ENCODE measurements around the gene GSTT4. TPM values are rescaled to one million over a fixed set of nuclear protein-coding genes. Genes with fewer than 3 reads are reported as not detected.
A peak's percentile ranks its signal among the peaks of the same experiment; 100 is the strongest.

The GSTT4 gene
- total and polyA plus RNA-seq, 2 of the 13 experiments (the other 11 are each of a cell fraction or from before 2014, with no cell fraction given): 0.59 to 0.62 TPM

DNA sequence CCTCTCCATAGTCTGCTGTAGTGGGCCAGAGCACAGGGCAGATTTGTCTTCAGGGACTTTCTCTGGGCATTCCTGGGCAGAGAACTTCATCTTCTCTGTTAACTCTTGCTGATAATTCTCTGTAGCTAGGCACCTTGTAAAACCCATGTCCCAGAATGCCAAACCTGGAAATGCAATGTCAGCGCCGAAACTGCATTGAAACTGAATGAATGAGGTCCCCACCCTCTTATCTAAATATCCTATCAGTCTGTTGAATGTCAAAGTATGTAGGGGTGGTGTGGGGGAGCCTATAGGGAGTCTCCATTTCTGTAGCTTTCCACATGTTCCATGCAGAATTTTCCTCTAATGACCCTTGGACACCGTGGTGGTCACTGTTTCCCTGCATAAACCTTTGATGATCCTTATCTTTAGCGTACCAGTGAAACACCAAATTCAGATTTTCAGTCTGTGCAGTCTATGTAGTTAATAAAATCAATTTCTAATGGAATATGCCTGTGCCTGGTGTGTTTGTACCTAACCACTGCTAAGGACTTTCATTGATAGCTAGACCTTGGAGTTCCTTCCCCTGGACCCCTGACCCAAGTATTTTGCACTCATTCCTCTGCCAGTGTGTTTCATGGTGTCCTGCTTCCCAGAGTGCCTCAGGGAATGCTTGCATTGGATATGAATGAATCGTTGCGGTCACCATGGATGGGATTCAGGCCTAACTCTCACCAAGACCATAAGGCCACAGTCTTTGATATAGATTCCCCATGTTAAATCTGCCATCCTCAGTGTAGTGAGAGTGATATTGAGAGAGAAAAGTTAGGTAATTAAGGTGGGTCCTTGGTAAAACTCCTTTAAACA is 3.4 kb upstream of the GSTT4 start (continued):
- TF ChIP-seq, protein P1, sequence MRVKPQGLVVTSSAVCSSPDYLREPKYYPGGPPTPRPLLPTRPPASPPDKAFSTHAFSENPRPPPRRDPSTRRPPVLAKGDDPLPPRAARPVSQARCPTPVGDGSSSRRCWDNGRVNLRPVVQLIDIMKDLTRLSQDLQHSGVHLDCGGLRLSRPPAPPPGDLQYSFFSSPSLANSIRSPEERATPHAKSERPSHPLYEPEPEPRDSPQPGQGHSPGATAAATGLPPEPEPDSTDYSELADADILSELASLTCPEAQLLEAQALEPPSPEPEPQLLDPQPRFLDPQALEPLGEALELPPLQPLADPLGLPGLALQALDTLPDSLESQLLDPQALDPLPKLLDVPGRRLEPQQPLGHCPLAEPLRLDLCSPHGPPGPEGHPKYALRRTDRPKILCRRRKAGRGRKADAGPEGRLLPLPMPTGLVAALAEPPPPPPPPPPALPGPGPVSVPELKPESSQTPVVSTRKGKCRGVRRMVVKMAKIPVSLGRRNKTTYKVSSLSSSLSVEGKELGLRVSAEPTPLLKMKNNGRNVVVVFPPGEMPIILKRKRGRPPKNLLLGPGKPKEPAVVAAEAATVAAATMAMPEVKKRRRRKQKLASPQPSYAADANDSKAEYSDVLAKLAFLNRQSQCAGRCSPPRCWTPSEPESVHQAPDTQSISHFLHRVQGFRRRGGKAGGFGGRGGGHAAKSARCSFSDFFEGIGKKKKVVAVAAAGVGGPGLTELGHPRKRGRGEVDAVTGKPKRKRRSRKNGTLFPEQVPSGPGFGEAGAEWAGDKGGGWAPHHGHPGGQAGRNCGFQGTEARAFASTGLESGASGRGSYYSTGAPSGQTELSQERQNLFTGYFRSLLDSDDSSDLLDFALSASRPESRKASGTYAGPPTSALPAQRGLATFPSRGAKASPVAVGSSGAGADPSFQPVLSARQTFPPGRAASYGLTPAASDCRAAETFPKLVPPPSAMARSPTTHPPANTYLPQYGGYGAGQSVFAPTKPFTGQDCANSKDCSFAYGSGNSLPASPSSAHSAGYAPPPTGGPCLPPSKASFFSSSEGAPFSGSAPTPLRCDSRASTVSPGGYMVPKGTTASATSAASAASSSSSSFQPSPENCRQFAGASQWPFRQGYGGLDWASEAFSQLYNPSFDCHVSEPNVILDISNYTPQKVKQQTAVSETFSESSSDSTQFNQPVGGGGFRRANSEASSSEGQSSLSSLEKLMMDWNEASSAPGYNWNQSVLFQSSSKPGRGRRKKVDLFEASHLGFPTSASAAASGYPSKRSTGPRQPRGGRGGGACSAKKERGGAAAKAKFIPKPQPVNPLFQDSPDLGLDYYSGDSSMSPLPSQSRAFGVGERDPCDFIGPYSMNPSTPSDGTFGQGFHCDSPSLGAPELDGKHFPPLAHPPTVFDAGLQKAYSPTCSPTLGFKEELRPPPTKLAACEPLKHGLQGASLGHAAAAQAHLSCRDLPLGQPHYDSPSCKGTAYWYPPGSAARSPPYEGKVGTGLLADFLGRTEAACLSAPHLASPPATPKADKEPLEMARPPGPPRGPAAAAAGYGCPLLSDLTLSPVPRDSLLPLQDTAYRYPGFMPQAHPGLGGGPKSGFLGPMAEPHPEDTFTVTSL (CRISPR knock-in tag; IDR thresholded peaks at IDR 0.05; ENCODE audit: borderline replicate concordance): peak; percentile 66; the same call in 1 of the 2 replicates
- no peak for TF ChIP-seq SATB2 (CRISPR knock-in tag; IDR thresholded peaks at IDR 0.05)
- TF ChIP-seq, protein P2, sequence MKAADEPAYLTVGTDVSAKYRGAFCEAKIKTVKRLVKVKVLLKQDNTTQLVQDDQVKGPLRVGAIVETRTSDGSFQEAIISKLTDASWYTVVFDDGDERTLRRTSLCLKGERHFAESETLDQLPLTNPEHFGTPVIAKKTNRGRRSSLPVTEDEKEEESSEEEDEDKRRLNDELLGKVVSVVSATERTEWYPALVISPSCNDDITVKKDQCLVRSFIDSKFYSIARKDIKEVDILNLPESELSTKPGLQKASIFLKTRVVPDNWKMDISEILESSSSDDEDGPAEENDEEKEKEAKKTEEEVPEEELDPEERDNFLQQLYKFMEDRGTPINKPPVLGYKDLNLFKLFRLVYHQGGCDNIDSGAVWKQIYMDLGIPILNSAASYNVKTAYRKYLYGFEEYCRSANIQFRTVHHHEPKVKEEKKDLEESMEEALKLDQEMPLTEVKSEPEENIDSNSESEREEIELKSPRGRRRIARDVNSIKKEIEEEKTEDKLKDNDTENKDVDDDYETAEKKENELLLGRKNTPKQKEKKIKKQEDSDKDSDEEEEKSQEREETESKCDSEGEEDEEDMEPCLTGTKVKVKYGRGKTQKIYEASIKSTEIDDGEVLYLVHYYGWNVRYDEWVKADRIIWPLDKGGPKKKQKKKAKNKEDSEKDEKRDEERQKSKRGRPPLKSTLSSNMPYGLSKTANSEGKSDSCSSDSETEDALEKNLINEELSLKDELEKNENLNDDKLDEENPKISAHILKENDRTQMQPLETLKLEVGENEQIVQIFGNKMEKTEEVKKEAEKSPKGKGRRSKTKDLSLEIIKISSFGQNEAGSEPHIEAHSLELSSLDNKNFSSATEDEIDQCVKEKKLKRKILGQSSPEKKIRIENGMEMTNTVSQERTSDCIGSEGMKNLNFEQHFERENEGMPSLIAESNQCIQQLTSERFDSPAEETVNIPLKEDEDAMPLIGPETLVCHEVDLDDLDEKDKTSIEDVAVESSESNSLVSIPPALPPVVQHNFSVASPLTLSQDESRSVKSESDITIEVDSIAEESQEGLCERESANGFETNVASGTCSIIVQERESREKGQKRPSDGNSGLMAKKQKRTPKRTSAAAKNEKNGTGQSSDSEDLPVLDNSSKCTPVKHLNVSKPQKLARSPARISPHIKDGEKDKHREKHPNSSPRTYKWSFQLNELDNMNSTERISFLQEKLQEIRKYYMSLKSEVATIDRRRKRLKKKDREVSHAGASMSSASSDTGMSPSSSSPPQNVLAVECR (CRISPR knock-in tag; IDR thresholded peaks at IDR 0.05; ENCODE audit: borderline replicate concordance): no peak
- TF ChIP-seq, protein P3, sequence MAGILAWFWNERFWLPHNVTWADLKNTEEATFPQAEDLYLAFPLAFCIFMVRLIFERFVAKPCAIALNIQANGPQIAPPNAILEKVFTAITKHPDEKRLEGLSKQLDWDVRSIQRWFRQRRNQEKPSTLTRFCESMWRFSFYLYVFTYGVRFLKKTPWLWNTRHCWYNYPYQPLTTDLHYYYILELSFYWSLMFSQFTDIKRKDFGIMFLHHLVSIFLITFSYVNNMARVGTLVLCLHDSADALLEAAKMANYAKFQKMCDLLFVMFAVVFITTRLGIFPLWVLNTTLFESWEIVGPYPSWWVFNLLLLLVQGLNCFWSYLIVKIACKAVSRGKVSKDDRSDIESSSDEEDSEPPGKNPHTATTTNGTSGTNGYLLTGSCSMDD (CRISPR knock-in tag; IDR thresholded peaks at IDR 0.05): no peak
- no peak for TF ChIP-seq ZNF10 (CRISPR knock-in tag; IDR thresholded peaks at IDR 0.05; ENCODE audit: borderline replicate concordance, low read depth)
- 0 out of 2 replicates have a peak, but pooled peaks have one; percentile 5 for TF ChIP-seq ZNF292 (CRISPR knock-in tag; IDR thresholded peaks at IDR 0.05; ENCODE audit: borderline replicate concordance, low read depth)
- TF ChIP-seq ZNF839 (CRISPR knock-in tag; IDR thresholded peaks at IDR 0.05; ENCODE audit: borderline replicate concordance): no peak
- TF ChIP-seq ZNF234 (CRISPR knock-in tag; conservative IDR thresholded peaks at IDR 0.05): no peak
- no peak for TF ChIP-seq ZNF644 (CRISPR knock-in tag; IDR thresholded peaks at IDR 0.05; ENCODE audit: low read depth)
- TF ChIP-seq ZNF224 (CRISPR knock-in tag; IDR thresholded peaks at IDR 0.05): no peak
- TF ChIP-seq CENPX (CRISPR knock-in tag; IDR thresholded peaks at IDR 0.05): no peak
- TF ChIP-seq POLR2G (IDR thresholded peaks at IDR 0.05; ENCODE audit: low read depth, low read length): peak; percentile 32; the same call in 1 of the 2 replicates
- TF ChIP-seq NFKB2 (CRISPR knock-in tag; IDR thresholded peaks at IDR 0.05; ENCODE audit: borderline replicate concordance): no peak
- TF ChIP-seq CENPT (CRISPR knock-in tag; IDR thresholded peaks at IDR 0.05; ENCODE audit: low read depth): no peak
- no peak for TF ChIP-seq ZC3H13 (CRISPR knock-in tag; IDR thresholded peaks at IDR 0.05)
- no peak for TF ChIP-seq MBNL3 (CRISPR knock-in tag; conservative IDR thresholded peaks at IDR 0.05)
- TF ChIP-seq RNF2 (conservative IDR thresholded peaks at IDR 0.05; ENCODE audit: low read depth): no peak
- TF ChIP-seq SP2 (CRISPR knock-in tag; IDR thresholded peaks at IDR 0.05): no peak
- no peak for TF ChIP-seq YY1 (IDR thresholded peaks at IDR 0.05; ENCODE audit: insufficient read depth, insufficient replicate concordance, low read depth, low read length)

All from HepG2 (cell line).